ENCODE results near the gene BTBD7.
"Not testable (repeated sequence)": the region's sequence is repeated elsewhere in the genome, so short reads cannot be mapped to it uniquely, and the experiment has no call there.

Gene BTBD7

GRCh38 chr14:93332853-93333630 is at the start of gene BTBD7:
BTBD7 (minus strand) TSS chr14:93333036; CDS start chr14:93296051, 36,985 bp downstream.
- Mint-ChIP-seq H3K4me1 (peaks cover 48% of the 10 kb centered on the region), H3K36me3 (no peaks in the 10 kb centered on the region), H3K27ac (peak within 1 kb of the TSS; percentile 95), H3K27me3 (no peaks in the 10 kb centered on the region), H3K4me3 (peak within 1 kb of the TSS; percentile 91), H3K9me3 (no peaks in the 10 kb centered on the region)

GRCh38 chr14:93381644-93382043 is 48.8 kb upstream of the BTBD7 start:
- Mint-ChIP-seq H3K27ac (no peak overlapping the region), H3K27me3 (peaks cover 22% of the 10 kb centered on the region), H3K4me1 (no peaks in the 10 kb centered on the region), H3K36me3 (no peaks in the 10 kb centered on the region), H3K4me3 (no peak overlapping the region), H3K9me3 (no peaks in the 10 kb centered on the region)

- Mint-ChIP-seq H3K4me1 (no peaks in the 10 kb centered on the region), H3K27ac (no peak overlapping the region), H3K9me3 (no peaks in the 10 kb centered on the region), H3K27me3 (peaks cover 17% of the 10 kb centered on the region), H3K4me3 (no peak overlapping the region), H3K36me3 (no peaks in the 10 kb centered on the region)
Measured at GRCh38 chr14:93379831-93380230, 47.0 kb upstream of the BTBD7 start.

GRCh38 chr14:93375673-93376156 is 42.9 kb upstream of the BTBD7 start:
- H3K27me3 Mint-ChIP-seq, result peaks cover 18% of the 10 kb centered on the region
- H3K4me3 Mint-ChIP-seq, result no peak overlapping the region
- H3K36me3 Mint-ChIP-seq, result peaks cover 2% of the 10 kb centered on the region
- H3K9me3 Mint-ChIP-seq, result peaks cover 7% of the 10 kb centered on the region
- no peaks in the 10 kb centered on the region for H3K4me1 Mint-ChIP-seq
- no peak overlapping the region for H3K27ac Mint-ChIP-seq

GRCh38 chr14:93369713-93370266 is 37.0 kb upstream of the BTBD7 start:
- no peak overlapping the region for H3K4me3 Mint-ChIP-seq
- H3K27me3 Mint-ChIP-seq, result peaks cover 12% of the 10 kb centered on the region
- H3K27ac Mint-ChIP-seq, result no peak overlapping the region
- H3K36me3 Mint-ChIP-seq, result peaks cover 2% of the 10 kb centered on the region
- peaks cover 7% of the 10 kb centered on the region for H3K9me3 Mint-ChIP-seq
- no peaks in the 10 kb centered on the region for H3K4me1 Mint-ChIP-seq

- Mint-ChIP-seq H3K4me3 (no peak overlapping the region), H3K27ac (no peak overlapping the region)
Measured at GRCh38 chr14:93368996-93369712, 36.3 kb upstream of the BTBD7 start.

GRCh38 chr14:93354873-93355272 is 22.0 kb upstream of the BTBD7 start:
- not testable (repeated sequence) for H3K36me3 Mint-ChIP-seq, H3K4me1 Mint-ChIP-seq, H3K27me3 Mint-ChIP-seq, H3K27ac Mint-ChIP-seq, H3K4me3 Mint-ChIP-seq, H3K9me3 Mint-ChIP-seq

More at GRCh38 chr14:93368996-93369712, 36.3 kb upstream of the BTBD7 start:
- Mint-ChIP-seq H3K9me3 (peaks cover 7% of the 10 kb centered on the region), H3K27me3 (peaks cover 13% of the 10 kb centered on the region), H3K36me3 (peaks cover 2% of the 10 kb centered on the region), H3K4me1 (no peaks in the 10 kb centered on the region)

- H3K36me3 Mint-ChIP-seq, result no peaks in the 10 kb centered on the region
- H3K9me3 Mint-ChIP-seq, result no peaks in the 10 kb centered on the region
Measured at GRCh38 chr14:93348292-93348691, 15.5 kb upstream of the BTBD7 start.

GRCh38 chr14:93347850-93348249 is 15.0 kb upstream of the BTBD7 start:
- no peak overlapping the region for H3K4me3 Mint-ChIP-seq
- no peaks in the 10 kb centered on the region for H3K27me3 Mint-ChIP-seq
- no peaks in the 10 kb centered on the region for H3K36me3 Mint-ChIP-seq
- H3K27ac Mint-ChIP-seq, result no peak overlapping the region
- no peaks in the 10 kb centered on the region for H3K4me1 Mint-ChIP-seq
- no peaks in the 10 kb centered on the region for H3K9me3 Mint-ChIP-seq

More at GRCh38 chr14:93348292-93348691, 15.5 kb upstream of the BTBD7 start:
- H3K27me3 Mint-ChIP-seq, result no peaks in the 10 kb centered on the region
- H3K27ac Mint-ChIP-seq, result no peak overlapping the region
- H3K4me3 Mint-ChIP-seq, result no peak overlapping the region
- no peaks in the 10 kb centered on the region for H3K4me1 Mint-ChIP-seq

- Mint-ChIP-seq H3K27ac (no peak within 1 kb of the TSS), H3K36me3 (peaks cover 2% of the 10 kb centered on the region), H3K4me1 (no peaks in the 10 kb centered on the region)
Measured at GRCh38 chr14:93346926-93347721, 14.3 kb upstream of the BTBD7 start, which contains the start of gene COX8C. COX8C (plus strand) TSS chr14:93347182; CDS start chr14:93347269, 87 bp downstream.

GRCh38 chr14:93343797-93344196 is 11.0 kb upstream of the BTBD7 start:
- Mint-ChIP-seq H3K27ac (no peak overlapping the region), H3K27me3 (peaks cover 1% of the 10 kb centered on the region), H3K36me3 (peaks cover 3% of the 10 kb centered on the region), H3K9me3 (no peaks in the 10 kb centered on the region), H3K4me1 (no peaks in the 10 kb centered on the region), H3K4me3 (no peak overlapping the region)

More at GRCh38 chr14:93346926-93347721, 14.3 kb upstream of the BTBD7 start, which contains the start of gene COX8C:
- no peak within 1 kb of the TSS for H3K4me3 Mint-ChIP-seq
- no peaks in the 10 kb centered on the region for H3K9me3 Mint-ChIP-seq
- H3K27me3 Mint-ChIP-seq, result no peaks in the 10 kb centered on the region

GRCh38 chr14:93343266-93343665 is 10.4 kb upstream of the BTBD7 start:
- Mint-ChIP-seq H3K27ac (no peak overlapping the region), H3K4me3 (no peak overlapping the region), H3K4me1 (no peaks in the 10 kb centered on the region), H3K36me3 (peaks cover 3% of the 10 kb centered on the region), H3K27me3 (peaks cover 1% of the 10 kb centered on the region), H3K9me3 (no peaks in the 10 kb centered on the region)

GRCh38 chr14:93337884-93338283 is 5.0 kb upstream of the BTBD7 start:
- Mint-ChIP-seq H3K4me3 (no peak overlapping the region), H3K27ac (no peak overlapping the region), H3K27me3 (peaks cover 1% of the 10 kb centered on the region), H3K9me3 (no peaks in the 10 kb centered on the region), H3K36me3 (peaks cover 3% of the 10 kb centered on the region), H3K4me1 (peaks cover 9% of the 10 kb centered on the region)

GRCh38 chr14:93337143-93337753 is 4.4 kb upstream of the BTBD7 start:
- no peaks in the 10 kb centered on the region for H3K9me3 Mint-ChIP-seq
- no peak overlapping the region for H3K4me3 Mint-ChIP-seq
- H3K27ac Mint-ChIP-seq, result no peak overlapping the region
- peaks cover 9% of the 10 kb centered on the region for H3K4me1 Mint-ChIP-seq
- peaks cover 1% of the 10 kb centered on the region for H3K27me3 Mint-ChIP-seq
- H3K36me3 Mint-ChIP-seq, result peaks cover 1% of the 10 kb centered on the region

Measured in activated naive CD4-positive, alpha-beta T cell treated with anti-CD3 and anti-CD28 coated beads, Interleukin-2, amount 50 U/mL, for 24 hours (primary cell).